SK-N-MC (cell line): ENCODE data around the gene CDC26.

Experiments used
- EZH2 ChIP-seq: fragments of 200-600 bp; sonication (generic); IDR thresholded peaks from one replicate; pipeline ENCODE4 v1.6.1; 2017; ENCODE audit warnings: antibody characterized with exemption
- POLR2AphosphoS5 ChIP-seq: IDR thresholded peaks from 2 replicates; pipeline ENCODE4 v1.6.1; 2012; ENCODE audit warnings: mild to moderate bottlenecking, low read depth, low read length, borderline replicate concordance

GRCh38 chr9:113302792-113303418 lies 27.5 kb upstream of the CDC26 start, which contains the start of gene RNF183:
- TF ChIP-seq EZH2 (no peak), POLR2AphosphoS5 (no peak)
